GM20000 (cell line): ENCODE data around the gene PCYOX1L.

ENCODE experiments used
- DNase-seq: peaks from one replicate; pipeline ENCODE4 v3.0.0; 2012; ENCODE audit warnings: low spot score
- TF ChIP-seq, protein P1 (sequence below): IDR thresholded peaks from 2 replicates; pipeline ENCODE4 v1.5.1; 2012; ENCODE audit warnings: mild to moderate bottlenecking, control low read depth; ENCODE audit errors: extremely low read depth, missing control alignments

Gene PCYOX1L

DNA sequence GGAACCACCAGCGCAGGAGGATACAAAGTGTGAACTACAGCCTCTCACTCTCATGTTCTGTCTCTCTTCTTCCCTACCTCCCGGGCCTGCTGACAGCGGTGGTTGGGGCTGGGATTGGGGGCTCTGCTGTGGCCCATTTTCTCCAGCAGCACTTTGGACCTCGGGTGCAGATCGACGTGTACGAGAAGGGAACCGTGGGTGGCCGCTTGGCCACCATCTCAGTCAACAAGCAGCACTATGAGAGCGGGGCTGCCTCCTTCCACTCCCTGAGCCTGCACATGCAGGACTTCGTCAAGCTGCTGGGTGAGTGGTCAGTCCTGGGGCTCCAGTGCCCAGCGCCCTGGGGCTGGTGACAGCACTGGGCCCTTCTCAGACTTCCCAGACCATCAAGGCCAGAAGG, 4.7 kb downstream of the PCYOX1L start:
- DNase-seq: no peak
- TF ChIP-seq, protein P1, sequence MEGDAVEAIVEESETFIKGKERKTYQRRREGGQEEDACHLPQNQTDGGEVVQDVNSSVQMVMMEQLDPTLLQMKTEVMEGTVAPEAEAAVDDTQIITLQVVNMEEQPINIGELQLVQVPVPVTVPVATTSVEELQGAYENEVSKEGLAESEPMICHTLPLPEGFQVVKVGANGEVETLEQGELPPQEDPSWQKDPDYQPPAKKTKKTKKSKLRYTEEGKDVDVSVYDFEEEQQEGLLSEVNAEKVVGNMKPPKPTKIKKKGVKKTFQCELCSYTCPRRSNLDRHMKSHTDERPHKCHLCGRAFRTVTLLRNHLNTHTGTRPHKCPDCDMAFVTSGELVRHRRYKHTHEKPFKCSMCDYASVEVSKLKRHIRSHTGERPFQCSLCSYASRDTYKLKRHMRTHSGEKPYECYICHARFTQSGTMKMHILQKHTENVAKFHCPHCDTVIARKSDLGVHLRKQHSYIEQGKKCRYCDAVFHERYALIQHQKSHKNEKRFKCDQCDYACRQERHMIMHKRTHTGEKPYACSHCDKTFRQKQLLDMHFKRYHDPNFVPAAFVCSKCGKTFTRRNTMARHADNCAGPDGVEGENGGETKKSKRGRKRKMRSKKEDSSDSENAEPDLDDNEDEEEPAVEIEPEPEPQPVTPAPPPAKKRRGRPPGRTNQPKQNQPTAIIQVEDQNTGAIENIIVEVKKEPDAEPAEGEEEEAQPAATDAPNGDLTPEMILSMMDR: no peak

DNA sequence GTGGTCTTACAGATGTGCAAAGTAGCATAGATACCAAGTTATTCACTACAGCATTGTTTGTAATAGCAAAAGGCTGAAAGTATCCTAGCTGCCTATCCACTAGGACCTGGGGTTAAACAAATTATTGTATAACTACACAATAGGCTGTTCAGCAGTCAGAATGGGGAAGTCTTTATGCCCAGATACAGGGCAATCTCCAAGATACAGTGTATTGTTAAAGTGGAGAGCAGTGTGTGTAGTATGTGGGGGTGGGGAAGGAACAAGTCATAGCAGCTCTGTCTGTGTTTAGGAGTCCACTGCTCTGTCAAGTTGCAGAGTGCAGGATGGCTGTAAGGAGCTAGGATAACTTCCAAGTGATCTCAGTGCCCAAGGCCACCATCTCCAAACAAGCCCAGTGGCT, 5.5 kb downstream of the PCYOX1L start:
- DNase-seq: no peak
- TF ChIP-seq, protein P1: no peak

DNA sequence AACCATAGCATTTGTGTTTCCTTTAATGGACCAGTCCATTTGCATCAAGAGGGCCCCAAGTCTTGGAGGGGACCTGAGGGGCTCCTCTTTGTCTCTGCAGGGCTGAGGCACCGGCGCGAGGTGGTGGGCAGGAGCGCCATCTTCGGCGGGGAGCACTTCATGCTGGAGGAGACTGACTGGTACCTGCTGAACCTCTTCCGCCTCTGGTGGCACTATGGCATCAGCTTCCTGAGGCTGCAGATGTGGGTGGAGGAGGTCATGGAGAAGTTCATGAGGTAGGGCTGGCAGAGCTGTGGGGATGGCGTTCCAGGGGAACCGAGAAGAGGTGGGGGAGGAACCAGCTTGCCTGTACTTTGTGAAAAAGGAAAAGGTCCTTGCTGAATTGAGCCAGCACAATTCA, 6.1 kb downstream of the PCYOX1L start:
- DNase-seq: no peak
- TF ChIP-seq, protein P1: no peak

DNA sequence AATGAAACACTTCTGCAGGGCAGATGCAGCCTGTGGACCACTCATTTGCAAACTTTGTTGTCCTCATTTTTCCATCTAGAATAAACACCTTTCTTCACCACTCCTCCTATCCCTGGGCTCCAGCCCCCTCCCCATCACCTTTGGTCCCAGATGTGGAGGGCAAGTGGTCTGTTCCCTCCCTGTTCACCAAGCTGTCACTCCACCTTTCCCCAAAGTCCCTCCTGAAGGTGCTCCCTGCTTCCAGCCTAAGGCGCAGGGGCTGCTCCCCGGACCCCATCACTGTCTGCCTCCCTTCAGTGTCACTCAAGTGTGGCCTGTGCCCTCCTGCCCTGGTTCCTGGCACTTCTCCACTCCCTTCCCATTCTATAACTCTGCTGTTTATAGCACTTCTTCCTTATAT, 6.9 kb downstream of the PCYOX1L start:
- TF ChIP-seq, protein P1: no peak
- no peak for DNase-seq

DNA sequence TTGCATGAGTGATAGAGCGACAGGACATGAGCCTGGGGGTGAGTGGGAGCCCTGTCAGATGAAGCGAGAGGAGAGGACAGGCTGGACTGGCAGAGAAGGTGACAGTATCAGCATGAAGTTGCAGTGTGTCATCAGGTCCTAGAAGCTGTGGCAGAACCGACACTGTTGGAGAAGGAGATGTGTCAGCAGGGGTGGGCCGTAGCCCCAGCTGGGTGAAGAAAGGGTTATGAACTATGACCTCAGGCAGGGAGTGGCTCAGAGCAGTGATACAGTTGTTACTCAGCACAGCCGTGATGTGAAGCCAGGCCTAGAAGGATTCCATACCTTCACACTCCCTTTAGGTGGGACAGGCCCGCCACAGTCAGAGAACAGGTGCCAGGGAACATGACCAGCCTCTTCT, 7.6 kb downstream of the PCYOX1L start:
- no peak for DNase-seq
- TF ChIP-seq, protein P1: no peak

DNA sequence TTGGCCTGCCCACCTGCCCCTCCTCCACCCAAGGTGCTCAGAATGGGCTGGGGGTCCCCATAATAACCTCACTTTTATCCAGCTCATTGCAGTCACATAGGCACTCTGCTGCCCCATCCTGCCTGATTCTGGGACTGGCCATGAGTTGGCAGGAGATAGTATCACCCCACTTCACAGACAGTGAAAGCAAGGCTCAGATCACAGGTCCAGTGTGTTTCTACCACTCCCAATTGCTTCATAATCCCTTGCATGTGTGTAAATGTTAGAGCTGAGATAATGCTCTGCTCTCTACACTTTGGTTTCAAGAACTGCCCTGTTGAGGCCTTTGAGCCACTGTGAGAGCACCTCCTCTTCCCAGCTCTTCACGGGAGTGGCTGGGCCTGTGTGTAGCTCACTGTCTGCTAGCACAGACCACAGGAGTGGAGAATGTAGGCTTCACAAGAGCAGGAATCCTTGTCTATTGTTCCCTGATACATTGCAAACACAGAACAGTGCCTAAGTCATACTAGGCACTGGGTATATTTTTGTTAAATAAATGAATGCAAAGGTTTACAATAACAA, 8.4 kb downstream of the PCYOX1L start:
- DNase-seq: no peak

DNA sequence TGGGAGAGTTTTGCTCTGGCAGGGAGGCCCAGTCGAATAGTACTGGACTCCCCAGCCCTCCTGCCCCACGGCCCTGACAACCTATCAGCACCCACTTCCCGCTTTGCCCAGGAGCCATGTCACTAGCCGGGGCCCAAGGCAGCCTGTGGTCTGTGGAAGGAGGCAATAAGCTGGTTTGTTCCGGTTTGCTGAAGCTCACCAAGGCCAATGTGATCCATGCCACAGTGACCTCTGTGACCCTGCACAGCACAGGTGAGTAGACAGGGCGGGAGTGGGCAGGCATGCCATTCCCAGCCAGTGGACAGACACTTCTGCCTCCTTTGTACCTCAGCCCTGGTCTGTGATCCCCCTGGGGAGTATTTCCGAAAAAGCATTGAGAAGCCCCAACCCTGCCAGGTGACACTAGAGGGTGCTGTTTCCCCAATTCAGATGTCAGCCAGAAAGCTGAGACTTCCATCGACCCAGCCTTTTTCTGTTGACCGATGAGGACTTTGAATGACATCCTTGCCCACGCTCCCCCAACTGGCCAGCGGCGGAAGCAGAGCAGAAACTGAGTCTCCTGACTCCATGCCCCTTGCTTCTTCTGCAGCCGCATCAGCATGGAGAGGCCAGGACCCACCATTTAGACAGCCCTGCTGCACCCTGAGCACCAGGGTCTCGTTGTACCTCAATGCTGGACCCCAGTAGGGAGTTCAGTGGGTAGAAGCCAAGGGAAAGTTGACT, 9.6 kb downstream of the PCYOX1L start:
- peak; percentile 84 for DNase-seq
- TF ChIP-seq, protein P1: peak; percentile 76

More for the DNA sequence above, 8.4 kb downstream of the PCYOX1L start:
- TF ChIP-seq, protein P1: no peak
